ENCODE data around the gene HELZ2.

Gene HELZ2

GRCh38 chr20:63557481-63557891 lies 16.6 kb downstream of the HELZ2 start:
- Histone ChIP-seq H3K4me1 (ENCODE audit: control insufficient read depth in 1 of 2, insufficient read depth in 2 of 2, low read length in 2 of 2) (peaks cover 4 to 7% of the 10 kb centered on the region in 2 donors), H3K9ac (ENCODE audit: low read depth in 1 of 2, low read length in 2 of 2) (no peak overlapping the region), H3K27ac (ENCODE audit: low read depth, low read length) (no peak overlapping the region), H3K27me3 (ENCODE audit: control insufficient read depth in 1 of 2, insufficient read depth in 2 of 2, low read length in 2 of 2) (peaks cover 0 to 6% of the 10 kb centered on the region in 2 donors), H3K36me3 (ENCODE audit: control insufficient read depth in 1 of 2, insufficient read depth in 2 of 2, low read length in 2 of 2) (peaks cover 0 to 12% of the 10 kb centered on the region in 2 donors), H3K4me3 (ENCODE audit: low read depth in 1 of 2, low read length in 2 of 2) (no peak overlapping the region), H3K9me3 (ENCODE audit: control insufficient read depth in 1 of 2, low read length in 2 of 2) (no peaks in the 10 kb centered on the region)

DNA sequence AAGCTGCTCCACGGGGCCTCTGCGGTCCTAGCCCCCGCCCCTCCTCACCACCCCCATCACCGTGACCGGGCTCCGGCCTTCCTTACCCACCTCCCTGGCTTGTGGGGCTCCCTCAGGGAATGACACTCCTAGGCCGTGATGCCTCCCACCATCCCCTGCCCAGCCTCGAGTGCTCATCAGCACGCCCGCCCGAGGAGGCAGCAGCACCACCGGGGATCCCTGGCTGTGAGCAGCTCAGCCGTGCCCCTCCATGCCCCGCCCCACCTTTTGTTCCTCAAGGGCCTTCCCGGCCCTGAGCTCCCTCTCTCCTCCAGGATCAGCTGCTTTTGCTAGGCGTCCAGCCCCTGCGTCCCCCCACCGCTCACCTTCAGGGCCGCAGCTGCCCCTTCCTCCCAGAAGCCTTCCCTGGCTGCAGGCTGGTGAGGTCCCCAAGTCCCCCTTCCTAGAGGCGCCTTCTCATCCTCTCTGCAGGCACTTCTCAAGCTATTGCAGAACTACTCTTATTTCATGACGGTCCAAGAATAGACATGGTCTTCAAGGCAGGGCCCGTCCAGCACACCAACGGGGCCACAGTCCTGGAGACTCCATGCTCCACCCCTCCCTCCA lies 17.1 kb downstream of the HELZ2 start:
- Histone ChIP-seq H3K27me3 (ENCODE audit: control insufficient read depth in 1 of 2, insufficient read depth in 2 of 2, low read length in 2 of 2) (peaks cover 0 to 6% of the 10 kb centered on the region in 2 donors), H3K4me3 (ENCODE audit: low read depth in 1 of 2, low read length in 2 of 2) (no peak overlapping the region), H3K4me1 (ENCODE audit: control insufficient read depth in 1 of 2, insufficient read depth in 2 of 2, low read length in 2 of 2) (peaks cover 4 to 9% of the 10 kb centered on the region in 2 donors), H3K9me3 (ENCODE audit: control insufficient read depth in 1 of 2, low read length in 2 of 2) (no peaks in the 10 kb centered on the region), H3K27ac (ENCODE audit: low read depth, low read length) (no peak overlapping the region), H3K36me3 (ENCODE audit: control insufficient read depth in 1 of 2, insufficient read depth in 2 of 2, low read length in 2 of 2) (peaks cover 0 to 12% of the 10 kb centered on the region in 2 donors), H3K9ac (ENCODE audit: low read depth in 1 of 2, low read length in 2 of 2) (no peak overlapping the region)

DNA sequence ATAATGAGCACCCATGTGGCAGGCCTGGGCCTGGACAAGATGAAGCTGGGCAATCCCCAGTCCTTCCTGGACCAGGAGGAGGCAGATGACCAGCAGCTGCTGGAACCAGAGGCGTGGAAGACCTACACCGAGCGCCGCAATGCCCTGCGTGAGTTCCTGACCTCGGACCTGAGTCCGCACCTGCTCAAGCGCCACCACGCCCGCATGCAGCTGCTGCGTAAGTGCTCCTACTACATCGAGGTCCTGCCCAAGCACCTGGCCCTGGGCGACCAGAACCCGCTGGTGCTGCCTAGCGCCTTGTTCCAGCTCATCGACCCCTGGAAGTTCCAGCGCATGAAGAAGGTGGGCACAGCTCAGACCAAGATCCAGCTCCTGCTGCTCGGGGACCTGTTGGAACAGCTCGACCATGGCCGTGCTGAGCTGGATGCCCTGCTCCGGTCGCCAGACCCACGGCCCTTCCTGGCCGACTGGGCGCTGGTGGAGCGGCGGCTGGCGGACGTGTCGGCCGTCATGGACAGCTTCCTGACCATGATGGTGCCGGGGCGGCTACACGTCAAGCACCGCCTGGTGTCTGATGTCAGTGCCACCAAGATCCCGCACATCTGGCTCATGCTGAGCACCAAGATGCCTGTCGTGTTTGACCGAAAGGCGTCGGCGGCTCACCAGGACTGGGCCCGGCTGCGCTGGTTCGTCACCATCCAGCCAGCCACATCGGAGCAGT lies 18.2 kb downstream of the HELZ2 start:
- no peak overlapping the region for H3K9ac ChIP-seq (ENCODE audit: low read depth in 1 of 2, low read length in 2 of 2)
- no peak overlapping the region for H3K27ac ChIP-seq (ENCODE audit: low read depth, low read length)
- H3K36me3 ChIP-seq (ENCODE audit: control insufficient read depth in 1 of 2, insufficient read depth in 2 of 2, low read length in 2 of 2) = peaks cover 0 to 7% of the 10 kb centered on the region in 2 donors
- peaks cover 4 to 9% of the 10 kb centered on the region in 2 donors for H3K4me1 ChIP-seq (ENCODE audit: control insufficient read depth in 1 of 2, insufficient read depth in 2 of 2, low read length in 2 of 2)
- no peak overlapping the region for H3K4me3 ChIP-seq (ENCODE audit: low read depth in 1 of 2, low read length in 2 of 2)
- H3K9me3 ChIP-seq (ENCODE audit: control insufficient read depth in 1 of 2, low read length in 2 of 2) = no peaks in the 10 kb centered on the region
- peaks cover 0 to 6% of the 10 kb centered on the region in 2 donors for H3K27me3 ChIP-seq (ENCODE audit: control insufficient read depth in 1 of 2, insufficient read depth in 2 of 2, low read length in 2 of 2)

DNA sequence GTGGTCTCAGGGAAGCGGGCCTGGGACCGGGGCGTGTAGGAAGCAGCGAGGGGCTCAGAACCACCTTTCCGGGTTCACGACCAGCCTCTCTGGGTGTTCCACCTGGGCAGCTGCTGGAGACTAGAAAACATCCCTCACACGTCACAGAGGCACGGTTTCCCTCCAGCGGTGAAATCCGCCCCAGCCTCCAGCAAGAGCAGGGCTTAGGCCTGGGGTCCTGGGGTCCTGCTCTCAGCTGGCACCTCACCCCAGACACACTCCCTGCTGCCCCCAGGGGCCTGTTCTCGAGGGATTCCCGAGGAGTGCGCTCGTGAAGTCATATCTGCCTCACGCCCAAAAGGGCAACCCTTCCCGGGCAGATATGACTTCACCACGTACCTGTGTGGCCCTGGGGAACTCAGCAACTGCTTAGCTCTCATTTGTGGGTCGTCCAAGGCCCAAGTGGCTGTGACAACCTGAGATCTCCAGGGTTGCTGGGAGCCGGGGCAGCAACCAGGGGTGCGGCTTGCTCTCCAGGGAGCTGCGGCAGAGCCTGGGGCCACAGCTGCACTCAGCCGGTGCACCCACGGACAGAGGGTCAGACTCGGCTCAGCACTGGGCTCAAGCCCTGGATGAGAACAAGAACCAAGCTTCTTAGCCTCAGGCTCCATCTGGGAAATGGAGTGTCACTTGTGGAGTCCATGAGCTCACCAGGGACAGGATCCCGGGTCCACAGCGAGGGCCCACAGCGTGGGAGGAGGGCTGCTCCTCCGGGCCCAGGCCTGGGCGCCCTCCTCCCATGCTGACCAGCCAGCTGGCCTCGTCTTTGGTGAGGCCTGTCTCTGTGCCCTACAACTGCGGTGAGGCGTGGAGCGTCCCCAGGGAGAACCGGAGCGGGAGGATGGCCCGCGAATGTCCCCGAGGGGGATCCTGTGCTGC lies 19.4 kb downstream of the HELZ2 start:
- Histone ChIP-seq H3K9ac (ENCODE audit: low read depth in 1 of 2, low read length in 2 of 2) (no peak overlapping the region), H3K4me1 (ENCODE audit: control insufficient read depth in 1 of 2, insufficient read depth in 2 of 2, low read length in 2 of 2) (peaks cover 4 to 9% of the 10 kb centered on the region in 2 donors), H3K4me3 (ENCODE audit: low read depth in 1 of 2, low read length in 2 of 2) (no peak overlapping the region), H3K9me3 (ENCODE audit: control insufficient read depth in 1 of 2, low read length in 2 of 2) (no peaks in the 10 kb centered on the region), H3K36me3 (ENCODE audit: control insufficient read depth in 1 of 2, insufficient read depth in 2 of 2, low read length in 2 of 2) (no peaks in the 10 kb centered on the region), H3K27ac (ENCODE audit: low read depth, low read length) (no peak overlapping the region), H3K27me3 (ENCODE audit: control insufficient read depth in 1 of 2, insufficient read depth in 2 of 2, low read length in 2 of 2) (peaks cover 5 to 8% of the 10 kb centered on the region in 2 donors)

GRCh38 chr20:63553933-63554290 lies 20.1 kb downstream of the HELZ2 start, which contains the start of gene FNDC11:
Gene FNDC11 (plus strand): TSS chr20:63554159. CDS start chr20:63555664, 1,505 bp downstream.
- peaks cover 8 to 11% of the 10 kb centered on the region in 2 donors for H3K27me3 ChIP-seq (ENCODE audit: control insufficient read depth in 1 of 2, insufficient read depth in 2 of 2, low read length in 2 of 2)
- H3K4me1 ChIP-seq (ENCODE audit: control insufficient read depth in 1 of 2, insufficient read depth in 2 of 2, low read length in 2 of 2) = peaks cover 4 to 9% of the 10 kb centered on the region in 2 donors
- H3K9ac ChIP-seq (ENCODE audit: low read depth in 1 of 2, low read length in 2 of 2) = peak within 1 kb of the TSS in 1 of 2 donors; percentile 18
- no peak within 1 kb of the TSS for H3K27ac ChIP-seq (ENCODE audit: low read depth, low read length)
- peak within 1 kb of the TSS; percentile 50 to 59 for H3K4me3 ChIP-seq (ENCODE audit: low read depth in 1 of 2, low read length in 2 of 2)
- H3K36me3 ChIP-seq (ENCODE audit: control insufficient read depth in 1 of 2, insufficient read depth in 2 of 2, low read length in 2 of 2) = no peaks in the 10 kb centered on the region
- no peaks in the 10 kb centered on the region for H3K9me3 ChIP-seq (ENCODE audit: control insufficient read depth in 1 of 2, low read length in 2 of 2)

- Histone ChIP-seq H3K9ac (ENCODE audit: low read depth in 1 of 2, low read length in 2 of 2) (peak overlapping the region in 1 of 2 donors; percentile 18), H3K4me1 (ENCODE audit: control insufficient read depth in 1 of 2, insufficient read depth in 2 of 2, low read length in 2 of 2) (peaks cover 4 to 9% of the 10 kb centered on the region in 2 donors), H3K4me3 (ENCODE audit: low read depth in 1 of 2, low read length in 2 of 2) (peak overlapping the region; percentile 50 to 59), H3K27ac (ENCODE audit: low read depth, low read length) (no peak overlapping the region), H3K27me3 (ENCODE audit: control insufficient read depth in 1 of 2, insufficient read depth in 2 of 2, low read length in 2 of 2) (peaks cover 12 to 15% of the 10 kb centered on the region in 2 donors), H3K9me3 (ENCODE audit: control insufficient read depth in 1 of 2, low read length in 2 of 2) (no peaks in the 10 kb centered on the region), H3K36me3 (ENCODE audit: control insufficient read depth in 1 of 2, insufficient read depth in 2 of 2, low read length in 2 of 2) (no peaks in the 10 kb centered on the region)
Observed at GRCh38 chr20:63553251-63553932, 20.6 kb downstream of the HELZ2 start.

DNA sequence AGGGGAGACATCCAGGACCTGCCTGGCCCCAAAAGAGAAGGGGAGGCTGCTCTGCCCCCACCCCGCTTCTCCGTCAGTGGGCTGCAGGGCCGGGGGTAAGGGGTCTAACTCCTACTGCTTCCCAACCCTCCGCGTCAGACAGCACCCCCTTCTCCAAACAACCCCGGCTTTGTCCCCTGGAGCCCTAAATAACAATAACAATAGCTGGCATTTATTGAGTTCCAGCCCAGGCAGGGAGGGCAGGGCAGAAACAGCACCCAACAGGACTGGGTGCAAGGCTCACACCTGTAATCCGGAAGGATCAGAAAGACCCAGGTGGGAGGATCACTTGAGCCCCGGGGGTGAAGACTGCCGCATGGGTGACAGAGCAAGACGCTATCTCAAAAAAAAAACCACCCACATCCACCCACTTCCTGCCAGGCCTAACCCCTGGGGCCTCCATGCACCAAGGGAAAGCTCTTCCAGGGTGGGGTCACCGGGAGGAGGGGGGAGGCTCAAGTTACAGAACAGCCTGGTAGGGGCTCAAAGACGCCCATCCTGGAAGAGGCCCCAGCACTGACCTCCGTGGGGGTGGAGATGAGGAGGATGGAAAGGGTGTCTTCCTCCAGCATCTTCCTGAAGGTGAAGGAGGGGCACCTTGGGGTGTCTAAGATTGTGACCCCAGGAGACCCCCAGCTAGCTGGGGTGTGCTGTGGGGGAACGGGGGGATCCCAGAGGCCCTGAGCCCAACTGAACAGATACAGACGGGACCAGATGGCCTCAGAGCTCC lies 21.4 kb downstream of the HELZ2 start:
- no peak overlapping the region for H3K9ac ChIP-seq (ENCODE audit: low read depth in 1 of 2, low read length in 2 of 2)
- no peak overlapping the region for H3K27ac ChIP-seq (ENCODE audit: low read depth, low read length)
- H3K36me3 ChIP-seq (ENCODE audit: control insufficient read depth in 1 of 2, insufficient read depth in 2 of 2, low read length in 2 of 2) = no peaks in the 10 kb centered on the region
- peaks cover 17 to 22% of the 10 kb centered on the region in 2 donors for H3K27me3 ChIP-seq (ENCODE audit: control insufficient read depth in 1 of 2, insufficient read depth in 2 of 2, low read length in 2 of 2)
- H3K4me3 ChIP-seq (ENCODE audit: low read depth in 1 of 2, low read length in 2 of 2) = no peak overlapping the region
- peaks cover 4 to 9% of the 10 kb centered on the region in 2 donors for H3K4me1 ChIP-seq (ENCODE audit: control insufficient read depth in 1 of 2, insufficient read depth in 2 of 2, low read length in 2 of 2)
- no peaks in the 10 kb centered on the region for H3K9me3 ChIP-seq (ENCODE audit: control insufficient read depth in 1 of 2, low read length in 2 of 2)

GRCh38 chr20:63551068-63551467 lies 23.0 kb downstream of the HELZ2 start:
- Histone ChIP-seq H3K27ac (ENCODE audit: low read depth, low read length) (no peak overlapping the region), H3K27me3 (ENCODE audit: control insufficient read depth in 1 of 2, insufficient read depth in 2 of 2, low read length in 2 of 2) (peaks cover 30 to 31% of the 10 kb centered on the region in 2 donors), H3K4me1 (ENCODE audit: control insufficient read depth in 1 of 2, insufficient read depth in 2 of 2, low read length in 2 of 2) (peaks cover 4 to 9% of the 10 kb centered on the region in 2 donors), H3K4me3 (ENCODE audit: low read depth in 1 of 2, low read length in 2 of 2) (no peak overlapping the region), H3K9me3 (ENCODE audit: control insufficient read depth in 1 of 2, low read length in 2 of 2) (no peaks in the 10 kb centered on the region), H3K36me3 (ENCODE audit: control insufficient read depth in 1 of 2, insufficient read depth in 2 of 2, low read length in 2 of 2) (no peaks in the 10 kb centered on the region), H3K9ac (ENCODE audit: low read depth in 1 of 2, low read length in 2 of 2) (no peak overlapping the region)

GRCh38 chr20:63549679-63550282 lies 24.3 kb downstream of the HELZ2 start:
- Histone ChIP-seq H3K4me1 (ENCODE audit: control insufficient read depth in 1 of 2, insufficient read depth in 2 of 2, low read length in 2 of 2) (peaks cover 4 to 20% of the 10 kb centered on the region in 2 donors), H3K9me3 (ENCODE audit: control insufficient read depth in 1 of 2, low read length in 2 of 2) (no peaks in the 10 kb centered on the region), H3K27me3 (ENCODE audit: control insufficient read depth in 1 of 2, insufficient read depth in 2 of 2, low read length in 2 of 2) (peaks cover 33% of the 10 kb centered on the region in 2 donors)

More at GRCh38 chr20:63549679-63550282, 24.3 kb downstream of the HELZ2 start:
- Histone ChIP-seq H3K36me3 (ENCODE audit: control insufficient read depth in 1 of 2, insufficient read depth in 2 of 2, low read length in 2 of 2) (no peaks in the 10 kb centered on the region), H3K27ac (ENCODE audit: low read depth, low read length) (no peak overlapping the region), H3K9ac (ENCODE audit: low read depth in 1 of 2, low read length in 2 of 2) (no peak overlapping the region), H3K4me3 (ENCODE audit: low read depth in 1 of 2, low read length in 2 of 2) (no peak overlapping the region)
